Esophagus muscularis mucosa (tissue), 4 donors: ENCODE results near the gene FOXS1. TPM values are rescaled to one million over a fixed set of nuclear protein-coding genes. Genes with fewer than 3 reads are reported as not detected.

Source experiments
- DNase-seq: peaks from one replicate; pipeline ENCODE4 v3.0.0-alpha.2; 2017; ENCODE audit errors: extremely low spot score
- H3K27ac ChIP-seq, 4 donors: fragments of 200-600 bp; sonication (generic); replicated peaks in 1 of 4; 1 replicate in 3 of 4; 2 replicates in 1 of 4; pipeline ENCODE4 v1.5.1; 2016 to 2019; ENCODE audit warnings: mild to moderate bottlenecking in 1 of 4
- H3K27me3 ChIP-seq, 4 donors: fragments of 200-600 bp; sonication (generic); one replicate each; pipeline versions ENCODE4 v1.5.1 to v1.6.0; 2016 to 2019
- H3K36me3 ChIP-seq, 4 donors: fragments of 200-600 bp; sonication (generic); one replicate each; pipeline ENCODE4 v1.5.1; 2016 to 2019
- H3K4me1 ChIP-seq, 4 donors: fragments of 200-600 bp; sonication (generic); one replicate each; pipeline ENCODE4 v1.5.1; 2016 to 2019
- H3K4me3 ChIP-seq, 4 donors: fragments of 200-600 bp; sonication (generic); 1 replicate in 2 of 4; 2 replicates in 2 of 4; pipeline ENCODE4 v1.5.1; 2016 to 2019; ENCODE audit warnings: mild to moderate bottlenecking in 4 of 4, moderate library complexity in 1 of 4
- H3K9me3 ChIP-seq, 4 donors: fragments of 200-600 bp; sonication (generic); 1 replicate in 3 of 4; 2 replicates in 1 of 4; pipeline ENCODE4 v1.5.1; 2016 to 2019
- CTCF ChIP-seq, 3 experiments: fragments of 200-600 bp in 2 of 3; fragments of 450-650 bp in 1 of 3; sonication (generic) in 2 of 3; IDR thresholded peaks; one replicate each; pipeline ENCODE4 v1.5.1; 2017 to 2019; ENCODE audit warnings: antibody characterized with exemption in 3 of 3, mild to moderate bottlenecking in 2 of 3, moderate library complexity in 1 of 3
- EP300 ChIP-seq: sonication (generic); formaldehyde crosslinking; IDR thresholded peaks from one replicate; pipeline ENCODE4 v1.6.1; 2017; ENCODE audit warnings: antibody characterized with exemption
- POLR2A ChIP-seq: fragments of 450-650 bp; IDR thresholded peaks from one replicate; pipeline ENCODE4 v1.6.1; 2017; ENCODE audit warnings: antibody characterized with exemption, moderate library complexity, mild to moderate bottlenecking, low read depth
- POLR2AphosphoS5 ChIP-seq, 2 donors: sonication (generic); formaldehyde crosslinking; IDR thresholded peaks; one replicate each; pipeline ENCODE4 v1.6.1; 2017; ENCODE audit warnings: antibody characterized with exemption in 2 of 2
- WGBS: methylation state at CpG from one replicate; pipeline ENCODE4 v1.1.5; 2018; 5-methylcytosine and 5-hydroxymethylcytosine counted together
- intact Hi-C: fragments of 100-400 bp; cut with DNase I; formaldehyde crosslinking; loops from one replicate; pipeline ENCODE4 v1.15.1; 2023
- total RNA-seq, 4 donors: library from RNA; depleted of rRNA; stranded (reverse); fragments of >200 nt; gene quantifications; one replicate each; pipeline versions ENCODE4 v1.1.0 to v1.2.1, GENCODE V29; 2016

FOXS1 gene
- total RNA-seq, 4 donors from 2014 or later: 0.50 to 3.4 (median 0.87) TPM

GRCh38 chr20:31838646-31839292, 6.6 kb downstream of the FOXS1 start:
- H3K4me3 ChIP-seq: no peak overlapping the region
- TF ChIP-seq POLR2A: no peak
- TF ChIP-seq POLR2AphosphoS5 (IDR thresholded peaks at IDR 0.05): no peak
- TF ChIP-seq CTCF (IDR thresholded peaks at IDR 0.05): no peak
- TF ChIP-seq EP300: no peak
- H3K27me3 ChIP-seq: no peaks in the 10 kb centered on the region
- peaks cover 44 to 56% (median 52%) of the 10 kb centered on the region in 4 donors for H3K4me1 ChIP-seq
- no peak overlapping the region for H3K27ac ChIP-seq
- intact Hi-C loops: no loop called here
- no peaks in the 10 kb centered on the region for H3K36me3 ChIP-seq
- 84% methylated on average over 9 of the region's 9 CpGs for WGBS
- no peak for DNase-seq
- H3K9me3 ChIP-seq: no peaks in the 10 kb centered on the region

- TF ChIP-seq POLR2AphosphoS5 (IDR thresholded peaks at IDR 0.05) (no peak), EP300 (no peak), POLR2A (no peak), CTCF (IDR thresholded peaks at IDR 0.05) (no peak)
- Histone ChIP-seq H3K27ac (peak overlapping the region in 1 of 4 donors; percentile 4), H3K9me3 (no peaks in the 10 kb centered on the region), H3K36me3 (no peaks in the 10 kb centered on the region), H3K4me1 (peaks cover 39 to 57% (median 52%) of the 10 kb centered on the region in 4 donors), H3K27me3 (peaks cover 0 to 4% (median 0%) of the 10 kb centered on the region in 4 donors), H3K4me3 (no peak overlapping the region)
- DNase-seq: no peak
- intact Hi-C loops: no loop called here
- 48% methylated on average over 3 of the region's 3 CpGs for WGBS
These were observed 7.5 kb downstream of the FOXS1 start for GRCh38 chr20:31837896-31838397.

GRCh38 chr20:31836853-31837608, 8.4 kb downstream of the FOXS1 start:
- Histone ChIP-seq H3K9me3 (no peaks in the 10 kb centered on the region), H3K36me3 (no peaks in the 10 kb centered on the region), H3K4me3 (no peak overlapping the region), H3K4me1 (peaks cover 32 to 48% (median 43%) of the 10 kb centered on the region in 4 donors), H3K27me3 (peaks cover 0 to 5% (median 0%) of the 10 kb centered on the region in 4 donors), H3K27ac (peak overlapping the region in 1 of 4 donors; percentile 4)
- no peak for DNase-seq
- WGBS: 70% methylated on average over 5 of the region's 5 CpGs
- TF ChIP-seq EP300 (no peak), CTCF (IDR thresholded peaks at IDR 0.05) (no peak), POLR2AphosphoS5 (IDR thresholded peaks at IDR 0.05) (no peak), POLR2A (no peak)
- intact Hi-C loops: no loop called here

- WGBS: 39% methylated on average over 7 of the region's 14 CpGs
- H3K27me3 ChIP-seq: peaks cover 0 to 5% (median 0%) of the 10 kb centered on the region in 4 donors
- no peaks in the 10 kb centered on the region for H3K9me3 ChIP-seq
- intact Hi-C loops: no loop called here
- peak overlapping the region in 1 of 4 donors; percentile 4 for H3K27ac ChIP-seq
- H3K4me3 ChIP-seq: no peak overlapping the region
- DNase-seq: peak; percentile 94
- no peak for TF ChIP-seq EP300
- TF ChIP-seq POLR2AphosphoS5 (IDR thresholded peaks at IDR 0.05): peak; percentile 57 to 58
- no peak for TF ChIP-seq CTCF (IDR thresholded peaks at IDR 0.05)
- H3K36me3 ChIP-seq: no peaks in the 10 kb centered on the region
- H3K4me1 ChIP-seq: peaks cover 30 to 43% (median 38%) of the 10 kb centered on the region in 4 donors
These were observed 9.2 kb downstream of the FOXS1 start for GRCh38 chr20:31835977-31836852.
